ENCODE data around the gene AHRR. TPM values are rescaled to one million over a fixed set of nuclear protein-coding genes. Genes with fewer than 3 reads are reported as not detected.

The AHRR gene
- total RNA-seq, 1 experiment from 2014 or later: 2.2 TPM

- Histone ChIP-seq H3K9ac (ENCODE audit: extremely low read depth, insufficient read length, low read length) (no peak overlapping the region), H3K27ac (ENCODE audit: insufficient read length, low read depth, low read length) (no peak overlapping the region), H3K4me2 (ENCODE audit: insufficient read depth, insufficient read length, low read length) (no peak overlapping the region), H3K18ac (ENCODE audit: insufficient read length, low read depth, low read length) (no peak overlapping the region), H4K20me1 (ENCODE audit: control insufficient read depth, insufficient read depth, insufficient read length) (no peaks in the 10 kb centered on the region), H3T11ph (ENCODE audit: low read length) (no peak overlapping the region), H3K23ac (ENCODE audit: insufficient read length, low read depth, low read length) (no peak overlapping the region), H2BK20ac (ENCODE audit: low read depth, low read length, poor library complexity, severe bottlenecking) (no peak overlapping the region), H2AK5ac (ENCODE audit: insufficient read length, low read length) (no peak overlapping the region), H3K14ac (ENCODE audit: insufficient read depth, low read length) (no peak overlapping the region), H3K79me2 (ENCODE audit: insufficient read depth, low read length) (no peaks in the 10 kb centered on the region), H4K8ac (replicated peaks; ENCODE audit: insufficient read length, low read depth, low read length) (no peak overlapping the region), H3K79me1 (ENCODE audit: insufficient read depth, low read depth, low read length, poor library complexity, severe bottlenecking) (no peaks in the 10 kb centered on the region), H2BK12ac (ENCODE audit: insufficient read length, low read depth, low read length) (no peak overlapping the region), H3K27me3 (ENCODE audit: insufficient read depth, low read length) (peaks cover 2% of the 10 kb centered on the region; the same call in 1 of the 2 replicates), H3K56ac (ENCODE audit: insufficient read length, low read depth, low read length) (no peak overlapping the region), H2BK120ac (ENCODE audit: low read depth, low read length, poor library complexity, severe bottlenecking) (no peak overlapping the region), H2AFZ (ENCODE audit: low read length) (no peak overlapping the region), H3K4ac (ENCODE audit: low read depth, low read length) (no peak overlapping the region), H3K4me1 (ENCODE audit: insufficient read depth, low read length) (no peaks in the 10 kb centered on the region), H4K91ac (ENCODE audit: insufficient read length, low read depth, low read length) (no peak overlapping the region), H4K5ac (ENCODE audit: insufficient read length, low read depth, low read length) (no peak overlapping the region), H3K9me3 (ENCODE audit: control insufficient read depth, low read depth, low read length) (no peaks in the 10 kb centered on the region), H2BK15ac (ENCODE audit: low read depth, low read length) (no peak overlapping the region), H2BK5ac (ENCODE audit: insufficient read length, low read length) (no peak overlapping the region), H3K23me2 (ENCODE audit: insufficient read length, low read depth, low read length, poor library complexity, severe bottlenecking) (peaks cover 5% of the 10 kb centered on the region)
- no peak overlapping the region for H3K27ac Mint-ChIP-seq
- H3K4me3 Mint-ChIP-seq: no peak overlapping the region
- WGBS (ENCODE audit: extremely low coverage, insufficient read length, low lambda C conversion rate): no CpG with 5 or more reads among the region's 14 CpGs
- no peaks in the 10 kb centered on the region; a peak in 1 of 7 replicates for H3K36me3 Mint-ChIP-seq (ENCODE audit: insufficient read depth in 1 of 3, low read depth in 3 of 3)
- H3K4me1 Mint-ChIP-seq: peaks cover 21 to 33% of the 10 kb centered on the region in 2 experiments
- no peak for TF ChIP-seq CTCF (conservative IDR thresholded peaks at IDR 0.05)
- DNase-seq: peak; percentile 17
- H3K9me3 Mint-ChIP-seq: no peaks in the 10 kb centered on the region
- peaks cover 45% of the 10 kb centered on the region for H3K27me3 Mint-ChIP-seq (ENCODE audit: low read depth)
These were observed 48.9 kb downstream of the AHRR start for GRCh38 chr5:370311-370958.
